ENCODE results near the gene ZBTB38. TPM values are rescaled to one million over a fixed set of nuclear protein-coding genes. Genes with fewer than 3 reads are reported as not detected.

The ZBTB38 gene
- polyA plus RNA-seq, 1 donor from 2014 or later, result 18.7 TPM

- Histone ChIP-seq H3K9ac (ENCODE audit: low read length) (no peak overlapping the region), H3K27ac (ENCODE audit: low read length) (no peak overlapping the region), H3K27me3 (ENCODE audit: insufficient read depth, low read depth, low read length) (no peaks in the 10 kb centered on the region), H3K36me3 (ENCODE audit: insufficient read depth, low read length) (no peaks in the 10 kb centered on the region), H3K9me2 (ENCODE audit: insufficient read depth, low read length) (no peaks in the 10 kb centered on the region), H3K79me2 (replicated peaks; ENCODE audit: insufficient read depth, low read length) (peaks cover 25% of the 10 kb centered on the region), H3K4me2 (ENCODE audit: low read length) (peak overlapping the region; percentile 63), H3K4me3 (ENCODE audit: low read length) (peak overlapping the region; percentile 61), H3K9me3 (ENCODE audit: low read length) (no peaks in the 10 kb centered on the region), H3F3A (ENCODE audit: insufficient read depth, low read length, poor library complexity, severe bottlenecking) (no peaks in the 10 kb centered on the region), H4K20me1 (ENCODE audit: insufficient read depth) (no peaks in the 10 kb centered on the region), H2AFZ (ENCODE audit: low read depth, low read length) (no peak overlapping the region)
- TF ChIP-seq EP300 (conservative IDR thresholded peaks at IDR 0.05; ENCODE audit: poor library complexity, severe bottlenecking) (no peak), CTCF (IDR thresholded peaks at IDR 0.05; ENCODE audit: poor library complexity, severe bottlenecking) (no peak), MXI1 (conservative IDR thresholded peaks at IDR 0.05; ENCODE audit: poor library complexity, severe bottlenecking) (no peak), SMC3 (conservative IDR thresholded peaks at IDR 0.05; ENCODE audit: poor library complexity) (no peak), EZH2 (IDR thresholded peaks at IDR 0.05; ENCODE audit: borderline replicate concordance, insufficient read depth, low read length, poor library complexity, severe bottlenecking) (no peak), REST (IDR thresholded peaks at IDR 0.05; ENCODE audit: borderline replicate concordance) (no peak), TAF1 (IDR thresholded peaks at IDR 0.05; ENCODE audit: low read depth) (no peak), POLR2AphosphoS5 (IDR thresholded peaks at IDR 0.05) (no peak), RAD21 (conservative IDR thresholded peaks at IDR 0.05) (no peak)
Measured at GRCh38 chr3:141384575-141384974, 16.3 kb downstream of the ZBTB38 start.

GRCh38 chr3:141385406-141386125 is 17.3 kb downstream of the ZBTB38 start:
- H3K9me2 ChIP-seq (ENCODE audit: insufficient read depth, low read length), result no peaks in the 10 kb centered on the region
- H3K79me2 ChIP-seq (replicated peaks; ENCODE audit: insufficient read depth, low read length), result peaks cover 27% of the 10 kb centered on the region
- H3F3A ChIP-seq (ENCODE audit: insufficient read depth, low read length, poor library complexity, severe bottlenecking), result no peaks in the 10 kb centered on the region
- peak overlapping the region; percentile 63 for H2AFZ ChIP-seq (ENCODE audit: low read depth, low read length)
- no peaks in the 10 kb centered on the region for H3K9me3 ChIP-seq (ENCODE audit: low read length)
- peak overlapping the region; percentile 61 for H3K4me3 ChIP-seq (ENCODE audit: low read length)
- no peaks in the 10 kb centered on the region for H3K27me3 ChIP-seq (ENCODE audit: insufficient read depth, low read depth, low read length)
- H3K4me2 ChIP-seq (ENCODE audit: low read length), result peak overlapping the region; percentile 63
- H4K20me1 ChIP-seq (ENCODE audit: insufficient read depth), result no peaks in the 10 kb centered on the region
- H3K36me3 ChIP-seq (ENCODE audit: insufficient read depth, low read length), result no peaks in the 10 kb centered on the region
- peak overlapping the region; percentile 89 for H3K27ac ChIP-seq (ENCODE audit: low read length)
- TF ChIP-seq TAF1 (IDR thresholded peaks at IDR 0.05; ENCODE audit: low read depth) (peak; percentile 31), REST (IDR thresholded peaks at IDR 0.05; ENCODE audit: borderline replicate concordance) (no peak)
- H3K9ac ChIP-seq (ENCODE audit: low read length), result peak overlapping the region; percentile 67

Measured in neural cell (in vitro differentiated cells).